Gastrocnemius medialis (tissue), 4 donors: ENCODE results near the gene MEPE.

ENCODE experiments used
- CTCF ChIP-seq, 5 experiments: fragments of 450-650 bp in 3 of 5; fragments of 200-600 bp in 2 of 5; sonication (generic) in 2 of 5; IDR thresholded peaks in 4 of 5; conservative IDR thresholded peaks in 1 of 5; 1 replicate in 4 of 5; 2 replicates in 1 of 5; pipeline ENCODE4 v1.5.1; 2016 to 2019; ENCODE audit warnings: antibody characterized with exemption in 5 of 5, mild to moderate bottlenecking in 3 of 5, moderate library complexity in 3 of 5
- POLR2A ChIP-seq, 2 donors: fragments of 450-650 bp; IDR thresholded peaks; one replicate each; pipeline ENCODE4 v1.6.1; 2017; ENCODE audit warnings: antibody characterized with exemption in 2 of 2, mild to moderate bottlenecking in 2 of 2, moderate library complexity in 2 of 2

GRCh38 chr4:87875191-87875590, 42.4 kb downstream of the MEPE start:
- no peak for TF ChIP-seq CTCF (IDR thresholded peaks at IDR 0.05 in 4 of 5, conservative IDR thresholded peaks at IDR 0.05 in 1 of 5)
- no peak for TF ChIP-seq POLR2A (IDR thresholded peaks at IDR 0.05)
